D721Med (cell line): ENCODE data around the gene PID1.

Experiments used
- DNase-seq: peaks from one replicate; pipeline ENCODE4 v3.0.0; 2011; ENCODE audit warnings: low spot score; ENCODE audit not compliant: insufficient read length
- FAIRE-seq: peaks from 2 replicates; lab custom pipeline; 2011; peaks lifted over from hg19 to GRCh38; lab: Jason Lieb, UNC
- TF ChIP-seq, protein P1 (sequence below): IDR thresholded peaks from 2 replicates; pipeline ENCODE4 v1.5.1; 2012; ENCODE audit warnings: mild to moderate bottlenecking, control low read depth; ENCODE audit not compliant: insufficient read depth; ENCODE audit errors: missing control alignments

PID1 gene

DNA sequence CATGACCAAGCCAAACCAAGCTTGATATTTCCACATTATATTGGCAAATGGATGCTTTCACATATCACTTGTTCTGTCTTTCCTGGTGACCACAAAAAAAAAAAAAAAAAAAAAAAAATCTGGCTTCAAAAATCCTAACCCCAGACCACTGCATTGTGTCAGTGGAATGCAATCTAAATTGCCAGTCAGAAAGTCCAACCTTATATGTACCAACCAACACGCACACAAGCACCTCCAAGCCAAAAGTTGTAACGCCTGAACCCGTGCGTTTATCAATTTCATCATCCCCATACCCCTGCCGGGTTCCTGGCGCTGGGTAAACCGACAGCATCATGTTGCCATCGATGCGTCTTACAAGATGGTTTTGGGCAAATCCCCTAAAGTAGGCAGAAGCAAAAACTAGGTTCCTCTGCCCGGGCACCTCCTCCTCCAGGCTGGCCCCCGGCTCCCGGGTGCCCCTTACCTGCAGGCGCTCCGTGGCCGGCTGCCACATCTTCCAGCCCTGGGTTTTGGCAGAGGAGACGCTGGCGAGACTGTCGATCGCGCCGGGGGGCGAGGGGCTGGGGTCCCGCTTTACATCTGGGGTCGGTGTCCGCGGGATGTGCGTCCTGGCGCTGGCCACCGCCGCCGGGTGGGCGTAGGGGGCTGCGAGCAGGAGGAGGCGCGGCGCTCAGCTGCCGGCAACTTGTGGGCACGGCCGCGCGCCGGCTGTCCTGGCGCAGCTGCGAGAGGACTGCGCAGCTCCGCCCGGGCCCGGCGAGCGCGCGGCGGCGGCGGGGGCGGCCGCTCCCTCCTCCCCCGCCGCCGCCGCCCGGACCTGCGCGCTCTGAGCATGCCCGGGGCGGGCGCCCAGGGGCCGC lies at the start of gene PID1:
TSS of gene PID1 (minus strand) at position 737 of the 860 bp plus-strand sequence. CDS start at position 493, 244 bp downstream.
- TF ChIP-seq, protein P1, sequence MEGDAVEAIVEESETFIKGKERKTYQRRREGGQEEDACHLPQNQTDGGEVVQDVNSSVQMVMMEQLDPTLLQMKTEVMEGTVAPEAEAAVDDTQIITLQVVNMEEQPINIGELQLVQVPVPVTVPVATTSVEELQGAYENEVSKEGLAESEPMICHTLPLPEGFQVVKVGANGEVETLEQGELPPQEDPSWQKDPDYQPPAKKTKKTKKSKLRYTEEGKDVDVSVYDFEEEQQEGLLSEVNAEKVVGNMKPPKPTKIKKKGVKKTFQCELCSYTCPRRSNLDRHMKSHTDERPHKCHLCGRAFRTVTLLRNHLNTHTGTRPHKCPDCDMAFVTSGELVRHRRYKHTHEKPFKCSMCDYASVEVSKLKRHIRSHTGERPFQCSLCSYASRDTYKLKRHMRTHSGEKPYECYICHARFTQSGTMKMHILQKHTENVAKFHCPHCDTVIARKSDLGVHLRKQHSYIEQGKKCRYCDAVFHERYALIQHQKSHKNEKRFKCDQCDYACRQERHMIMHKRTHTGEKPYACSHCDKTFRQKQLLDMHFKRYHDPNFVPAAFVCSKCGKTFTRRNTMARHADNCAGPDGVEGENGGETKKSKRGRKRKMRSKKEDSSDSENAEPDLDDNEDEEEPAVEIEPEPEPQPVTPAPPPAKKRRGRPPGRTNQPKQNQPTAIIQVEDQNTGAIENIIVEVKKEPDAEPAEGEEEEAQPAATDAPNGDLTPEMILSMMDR = no peak
- FAIRE-seq (no peak), DNase-seq (no peak)

- no peak for FAIRE-seq
- TF ChIP-seq, protein P1 = no peak
- no peak for DNase-seq
Measured at GRCh38 chr2:229319558-229319957, 48.5 kb upstream of the PID1 start.

DNA sequence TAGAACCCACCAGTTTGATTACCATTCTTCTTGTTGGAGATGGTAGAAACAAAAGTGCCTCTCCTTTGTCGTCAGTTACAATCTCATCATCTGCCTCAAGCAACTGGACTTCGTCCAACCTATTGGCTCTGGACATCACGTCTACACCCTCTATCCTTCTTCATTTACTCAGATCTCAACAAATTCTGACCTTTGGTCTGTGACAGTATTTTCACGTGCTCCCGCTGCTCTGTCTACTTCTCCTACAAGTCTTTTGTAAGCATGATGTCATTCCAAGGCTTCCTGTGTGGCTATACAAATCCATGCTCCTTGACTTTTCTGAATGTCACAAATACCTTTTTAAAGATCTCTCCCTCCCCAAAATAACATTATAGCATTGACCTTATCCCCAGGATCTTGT lies 43.0 kb upstream of the PID1 start:
- DNase-seq = no peak
- TF ChIP-seq, protein P1 = no peak
- no peak for FAIRE-seq

DNA sequence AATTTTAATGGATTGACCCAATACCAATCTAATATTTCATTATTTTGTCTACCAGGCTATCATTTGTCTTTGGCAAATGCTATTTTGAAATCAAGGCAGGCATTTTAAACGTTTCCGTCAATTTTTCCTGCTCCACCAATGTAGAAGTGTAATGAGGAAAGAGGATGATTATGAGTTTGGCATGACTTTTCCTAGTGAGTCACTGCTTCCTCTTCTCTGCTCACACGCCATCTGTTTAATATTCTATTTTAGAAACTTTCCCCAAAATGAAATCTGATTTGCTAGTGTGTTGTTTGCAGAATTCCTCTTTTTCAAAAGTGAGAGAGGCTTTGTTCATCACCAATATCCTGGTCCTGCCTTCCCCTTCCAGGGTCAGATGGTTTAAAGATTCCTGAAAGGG lies 42.5 kb upstream of the PID1 start:
- TF ChIP-seq, protein P1 = no peak
- DNase-seq (no peak), FAIRE-seq (no peak)

DNA sequence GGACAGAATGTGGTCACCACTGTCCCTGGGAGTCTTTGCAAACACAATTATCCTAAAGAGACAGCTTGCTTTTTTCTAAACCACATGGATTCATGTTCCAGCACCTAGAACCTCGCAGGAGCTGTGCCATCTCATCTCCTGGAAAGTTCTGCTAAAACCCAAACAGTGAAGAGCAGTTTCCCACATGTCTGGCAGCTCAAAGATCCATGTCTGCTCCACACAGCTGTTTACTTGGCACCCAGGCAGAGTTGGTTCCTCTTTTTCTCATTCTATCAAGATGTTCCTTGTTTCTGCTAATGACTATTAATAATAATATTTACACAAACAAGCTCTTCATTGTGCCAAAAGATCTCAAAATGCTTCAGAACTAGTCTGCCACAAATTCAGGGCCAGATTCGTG lies 30.1 kb upstream of the PID1 start:
- no peak for FAIRE-seq
- TF ChIP-seq, protein P1 = no peak
- DNase-seq = no peak

GRCh38 chr2:229300790-229301189 lies 29.7 kb upstream of the PID1 start:
- FAIRE-seq (no peak), DNase-seq (no peak)
- TF ChIP-seq, protein P1 = no peak

DNA sequence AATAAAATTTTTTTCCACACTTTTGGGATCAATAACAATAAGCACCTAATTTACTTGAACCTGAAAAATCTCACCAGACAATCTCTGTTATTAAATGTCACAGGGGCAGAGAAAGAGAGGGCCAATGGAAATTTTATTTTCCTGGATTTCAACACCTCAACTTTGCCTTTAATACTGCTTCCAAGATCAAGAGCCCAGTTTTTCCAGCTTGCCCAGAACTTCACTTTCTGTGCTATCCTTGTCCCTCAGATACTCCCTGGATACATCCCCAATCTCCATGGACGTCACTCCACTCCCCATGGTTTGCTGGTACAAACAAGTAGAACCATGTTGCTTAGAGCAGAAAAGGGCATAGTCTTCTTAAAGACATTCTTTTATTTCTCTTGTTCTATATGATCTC lies 29.3 kb upstream of the PID1 start:
- TF ChIP-seq, protein P1 = no peak
- no peak for FAIRE-seq
- no peak for DNase-seq
